Activated CD4-positive, alpha-beta T cell treated with anti-CD3 and anti-CD28 coated beads, Interleukin-2, Interleukin-6, amounts not matched to agents 100 ng/mL and 50 ng/mL, durations not matched to agents 16 hours and 8 hours (primary cell): ENCODE measurements around the gene SOX12.
A peak's percentile ranks its signal among the peaks of the same experiment; 100 is the strongest.

Experiments used
- DNase-seq: peaks from one replicate; pipeline ENCODE4 v3.0.0-alpha.2; 2020

The SOX12 gene

DNA sequence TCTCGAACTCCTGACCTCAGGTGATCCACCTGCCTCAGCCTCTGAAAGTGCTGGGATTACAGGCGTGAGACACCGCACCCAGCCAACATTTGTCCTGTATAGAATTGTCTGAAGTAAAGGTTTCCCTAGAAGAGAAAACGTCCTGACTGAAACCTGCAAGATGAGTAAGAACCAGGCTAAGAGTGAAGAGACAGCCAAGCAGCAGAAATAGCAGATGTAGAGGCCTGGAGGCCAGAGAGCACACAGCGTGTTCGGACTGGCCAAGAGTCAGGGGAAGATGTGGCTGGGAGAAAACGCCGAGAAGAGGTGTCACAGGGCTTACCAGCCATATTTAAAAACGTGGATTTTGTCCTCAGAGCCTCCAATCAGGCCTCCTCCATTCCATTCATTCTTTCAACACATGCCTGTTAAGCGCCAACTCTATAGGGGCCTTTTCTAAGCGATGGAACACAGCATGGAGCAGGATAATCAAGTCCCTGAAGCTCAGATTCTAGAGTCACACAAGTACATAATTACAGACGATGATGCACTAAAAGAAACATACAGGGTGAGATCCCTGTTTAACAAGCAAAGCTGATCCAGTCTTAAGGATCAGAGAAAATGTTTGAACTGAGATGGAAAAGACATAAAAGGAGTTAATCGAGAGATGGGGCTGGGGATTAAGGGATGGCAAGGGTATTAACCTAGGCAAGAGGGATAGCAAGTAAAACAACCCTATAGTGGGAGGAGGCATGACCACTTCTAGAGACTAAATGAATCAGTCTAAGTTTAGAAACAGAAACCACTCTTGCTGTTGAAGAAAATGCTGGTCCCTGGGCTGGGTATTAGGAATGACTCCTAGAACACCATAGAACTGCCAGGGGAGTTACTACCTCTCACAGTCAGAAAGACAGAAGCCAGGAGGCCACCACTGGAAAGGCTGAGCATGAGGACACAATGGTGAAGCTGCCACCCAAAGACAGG, 23.2 kb upstream of the SOX12 start:
- peak; percentile 29 for DNase-seq

GRCh38 chr20:305745-306144, 19.6 kb upstream of the SOX12 start:
- DNase-seq = no peak

- DNase-seq = no peak
Measured at GRCh38 chr20:308427-309038, 16.8 kb upstream of the SOX12 start.

GRCh38 chr20:309306-309840, 16.0 kb upstream of the SOX12 start:
- DNase-seq = no peak

GRCh38 chr20:309841-310644, 15.3 kb upstream of the SOX12 start:
- DNase-seq = peak; percentile 90

DNA sequence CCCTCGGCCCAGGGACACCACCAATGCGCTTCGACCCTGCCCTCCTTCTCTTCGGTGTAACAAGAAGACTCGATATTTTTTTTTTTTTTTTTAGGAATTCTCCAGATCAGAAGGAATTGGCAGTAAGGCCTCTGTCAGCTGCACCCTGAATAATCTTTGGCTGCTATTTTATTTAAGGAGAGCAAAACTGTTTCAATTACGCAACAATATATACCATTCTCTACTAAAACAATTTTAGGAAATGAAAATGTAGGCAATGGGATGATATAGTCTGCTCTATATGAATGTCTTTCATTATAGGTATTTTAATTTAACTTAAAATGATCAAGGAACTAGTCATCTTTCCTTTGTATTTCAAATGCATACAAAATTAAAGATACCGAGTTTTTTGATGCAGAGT, 14.7 kb upstream of the SOX12 start:
- DNase-seq = no peak

- no peak for DNase-seq
Measured at GRCh38 chr20:311609-312008, 13.7 kb upstream of the SOX12 start.

DNA sequence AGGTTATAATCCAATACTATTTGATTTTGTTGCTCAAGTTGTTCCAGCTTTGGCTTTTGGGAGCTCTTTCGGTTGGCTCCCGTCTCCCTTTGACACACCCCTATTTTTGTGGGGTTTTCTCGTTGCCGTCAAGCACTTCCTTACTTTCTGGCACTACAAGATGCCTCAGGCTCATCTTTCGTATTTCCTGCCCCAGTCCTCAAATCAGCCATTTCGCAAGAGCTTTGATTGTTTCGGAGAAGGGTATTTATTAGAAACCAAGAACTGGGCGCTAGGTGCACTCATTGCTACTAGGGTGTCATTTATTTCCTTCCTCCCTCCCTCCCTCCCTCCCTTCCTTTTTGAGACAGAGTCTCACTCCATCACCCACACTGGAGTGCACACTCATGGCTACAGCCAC, 13.3 kb upstream of the SOX12 start:
- DNase-seq = no peak

DNA sequence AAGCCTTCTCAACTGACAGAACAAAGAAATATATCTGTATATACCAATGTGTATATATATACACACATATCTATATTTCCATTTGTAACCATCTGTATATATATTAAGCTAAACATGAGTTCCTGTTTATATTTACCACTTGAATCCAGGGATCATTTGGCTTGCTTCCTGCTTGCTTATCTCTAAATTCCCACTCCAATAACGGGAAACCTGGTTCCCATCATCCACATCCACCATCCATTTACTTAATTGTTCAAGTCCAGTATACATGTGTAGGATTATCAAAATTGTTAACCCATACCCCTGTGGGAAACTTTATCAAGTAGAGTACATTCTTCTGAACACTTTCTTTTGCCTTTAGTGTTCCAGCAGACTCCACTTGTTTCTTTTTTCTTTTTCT, 12.5 kb upstream of the SOX12 start:
- no peak for DNase-seq

GRCh38 chr20:313402-313801, 11.9 kb upstream of the SOX12 start:
- no peak for DNase-seq

DNA sequence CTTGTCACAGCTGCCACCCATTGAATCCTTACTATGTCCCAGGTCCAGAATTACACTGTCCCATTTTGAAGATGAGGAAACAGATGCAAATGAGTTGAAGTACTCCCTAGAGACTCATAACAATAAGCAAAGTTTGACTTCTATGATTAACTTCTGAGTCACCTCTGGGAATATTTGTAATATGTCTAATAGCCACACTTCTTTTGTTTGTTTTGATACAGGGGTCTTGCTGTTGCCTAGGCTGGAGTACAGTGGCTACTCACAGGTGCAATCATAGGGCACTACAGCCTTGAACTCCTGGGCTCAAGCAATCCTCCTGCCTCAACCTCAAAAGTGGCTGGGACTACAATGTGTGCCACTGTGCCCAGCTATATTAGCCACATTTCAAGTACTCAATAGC, 11.4 kb upstream of the SOX12 start:
- no peak for DNase-seq

- no peak for DNase-seq
Measured at GRCh38 chr20:316316-317068, 8.9 kb upstream of the SOX12 start.

DNA sequence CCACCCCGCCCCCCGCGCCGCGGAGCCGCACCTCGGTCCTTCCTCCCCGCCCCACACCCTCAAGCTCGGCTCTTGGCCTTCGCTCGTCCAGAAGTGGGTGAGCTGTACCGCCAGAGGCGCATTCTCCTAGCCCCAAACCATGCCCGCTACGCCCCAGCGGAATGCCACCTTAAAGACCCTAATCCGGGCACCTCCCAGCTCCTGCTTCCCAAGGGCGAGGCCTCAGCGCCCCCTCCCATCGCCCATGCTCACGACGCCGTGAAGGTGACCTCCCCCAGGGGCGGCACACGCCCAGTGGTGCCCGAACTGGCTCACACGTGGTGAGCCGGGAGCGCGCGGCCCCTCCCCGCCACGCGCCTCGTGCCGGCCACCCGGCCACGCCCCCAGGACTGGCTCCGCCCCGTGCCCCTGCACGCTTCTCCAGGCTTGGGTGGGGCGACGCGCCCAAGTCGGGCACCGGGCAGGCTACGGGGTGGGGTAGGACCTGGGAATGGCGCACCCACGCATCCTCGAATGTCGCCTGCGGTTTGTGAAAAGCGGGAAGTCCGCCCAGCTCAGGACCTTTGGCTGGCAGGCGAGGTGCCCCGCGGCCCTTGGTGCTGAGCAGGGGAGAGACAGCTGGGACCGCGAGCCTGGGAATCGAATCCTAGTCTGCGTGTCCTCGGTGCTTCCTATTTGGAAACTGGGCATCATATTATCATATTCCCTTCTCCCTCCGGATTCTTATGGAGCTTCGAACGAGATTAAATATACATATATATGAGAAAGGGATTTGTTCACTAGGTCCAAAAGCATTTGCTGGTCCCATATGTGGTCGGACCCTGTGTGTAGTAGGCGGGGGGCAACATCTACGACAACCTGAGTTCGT, 941 bp upstream of the SOX12 start:
- DNase-seq = peak; percentile 94

GRCh38 chr20:325889-326644, 715 bp downstream of the SOX12 start:
- peak; percentile 53 for DNase-seq

GRCh38 chr20:326645-327185, 1.4 kb downstream of the SOX12 start:
- DNase-seq = no peak

DNA sequence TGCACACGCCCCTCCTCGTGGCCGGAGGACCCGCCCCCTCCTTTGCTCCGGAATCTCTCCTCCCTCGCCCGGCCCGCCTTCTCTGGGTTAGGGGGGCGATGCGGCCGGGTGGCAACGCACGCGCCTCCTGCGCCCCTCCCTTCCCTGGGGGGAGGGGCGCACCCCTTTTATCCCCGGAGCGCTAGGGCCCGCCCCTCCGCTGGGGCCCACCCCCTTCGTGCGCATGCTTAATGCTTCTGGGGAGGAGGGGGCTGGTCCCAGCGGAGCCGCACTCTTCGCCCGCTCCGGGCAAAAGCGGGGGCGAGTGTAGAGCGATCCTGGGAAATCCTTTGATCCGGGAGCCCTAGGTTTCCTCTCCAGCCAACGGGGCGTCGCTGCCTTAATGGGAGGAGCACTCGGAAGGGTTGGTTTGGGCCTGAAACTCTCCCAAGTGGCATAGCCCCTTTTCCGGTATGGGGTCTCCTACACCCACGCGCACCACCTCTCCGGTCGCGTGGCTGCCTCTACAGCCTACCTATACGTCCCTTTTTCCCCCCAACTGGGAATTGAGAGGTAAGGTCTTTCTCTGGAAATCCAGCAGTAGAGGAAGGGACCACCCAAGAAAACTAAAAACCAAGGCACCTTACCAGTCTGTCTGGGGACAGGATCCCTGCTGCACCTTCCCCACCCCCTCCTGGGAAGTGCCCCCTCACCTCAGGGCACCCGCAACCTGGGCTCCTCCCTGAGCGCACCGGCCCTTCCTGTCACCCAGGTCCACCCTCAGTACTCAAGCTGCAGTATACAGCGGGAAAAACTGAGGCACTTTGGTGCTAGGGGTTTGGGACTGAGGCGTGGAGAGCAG, 2.1 kb downstream of the SOX12 start:
- peak; percentile 71 for DNase-seq

DNA sequence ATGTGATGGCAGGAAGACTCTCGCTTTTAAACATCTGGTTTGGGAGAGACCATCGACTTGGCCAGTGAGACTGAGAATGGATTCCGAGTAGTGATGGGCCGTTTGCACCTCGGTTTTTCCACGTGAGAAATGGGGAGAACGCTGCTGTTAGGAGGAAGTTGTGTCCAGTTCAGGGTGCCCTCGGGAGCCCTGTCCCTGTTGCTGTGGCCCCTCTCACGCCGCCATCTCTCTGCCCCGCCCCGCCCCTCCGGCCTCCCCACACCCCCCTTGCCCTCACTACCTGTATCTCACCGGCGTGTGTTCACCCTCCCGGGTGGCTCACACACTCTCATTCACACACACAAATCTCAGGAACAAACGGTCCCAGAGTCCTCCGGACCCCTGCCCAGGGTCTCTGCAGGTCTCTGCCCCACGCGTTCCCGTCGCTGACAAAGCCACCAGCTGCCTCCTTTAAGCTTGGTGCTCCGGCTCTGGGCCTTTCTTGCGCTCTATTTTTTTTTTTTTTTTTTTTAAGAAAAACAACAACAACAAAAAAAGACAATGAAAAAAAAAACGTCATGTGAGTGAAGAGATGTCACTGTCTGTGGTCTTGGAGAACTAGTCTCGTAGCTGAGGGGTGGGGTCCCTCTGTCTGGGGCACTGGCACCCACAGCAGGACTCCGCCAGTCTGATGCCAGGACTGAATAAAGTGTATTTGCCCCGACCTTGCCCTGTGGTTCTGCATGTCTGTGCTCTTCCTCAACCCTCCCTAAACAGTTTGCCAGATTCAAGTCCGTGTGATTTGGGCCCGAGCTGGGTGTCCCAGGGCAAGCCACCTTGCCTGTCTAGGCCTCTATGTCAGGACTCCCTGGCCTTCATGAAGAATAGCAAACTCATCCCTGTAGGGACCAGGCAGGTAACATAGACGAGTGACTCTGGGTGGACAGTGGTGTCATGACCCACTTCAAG, 2.9 kb downstream of the SOX12 start:
- no peak for DNase-seq
